Mesothelial cell of epicardium (in vitro differentiated cells): ENCODE data around the gene PLAAT3. TPM values are rescaled to one million over a fixed set of nuclear protein-coding genes. Genes with fewer than 3 reads are reported as not detected.
"Not testable (repeated sequence)": the region's sequence is repeated elsewhere in the genome, so short reads cannot be mapped to it uniquely, and the experiment has no call there.

Experiments
- DNase-seq, 2 experiments: peaks; one replicate each; pipeline ENCODE4 v3.0.0; 2021; ENCODE audit warnings: low spot score in 2 of 2; ENCODE audit not compliant: unreplicated experiment in 2 of 2
- H3K27ac Mint-ChIP-seq: 2 replicates; pipeline ENCODE4 v1.8.0; 2021; ENCODE audit warnings: mixed read lengths
- H3K27me3 Mint-ChIP-seq: 2 replicates; pipeline ENCODE4 v1.8.0; 2021; ENCODE audit warnings: low read depth, mixed read lengths
- H3K36me3 Mint-ChIP-seq: 2 replicates; pipeline ENCODE4 v1.8.0; 2021; ENCODE audit warnings: mixed read lengths
- H3K4me1 Mint-ChIP-seq: 2 replicates; pipeline ENCODE4 v1.8.0; 2021; ENCODE audit warnings: mixed read lengths
- H3K4me3 Mint-ChIP-seq: 2 replicates; pipeline ENCODE4 v1.8.0; 2021; ENCODE audit warnings: mild to moderate bottlenecking, moderate library complexity, mixed read lengths
- H3K9me3 Mint-ChIP-seq: 2 replicates; pipeline ENCODE4 v1.8.0; 2021; ENCODE audit warnings: mixed read lengths
- CTCF ChIP-seq: fragments of 200-600 bp; sonication (generic); IDR thresholded peaks from one replicate; pipeline ENCODE4 v1.5.0; 2021; ENCODE audit warnings: antibody characterized with exemption; ENCODE audit not compliant: unreplicated experiment
- total RNA-seq: library from RNA; stranded (reverse); gene quantifications from 3 replicates; pipeline ENCODE4 v1.2.1, GENCODE V29; 2021

The PLAAT3 gene
- total RNA-seq, 1 donor from 2014 or later, result 1.5 TPM

GRCh38 chr11:63608353-63609345 lies 5.6 kb downstream of the PLAAT3 start:
- Mint-ChIP-seq H3K27me3 (peaks cover 9% of the 10 kb centered on the region), H3K4me3 (no peak overlapping the region), H3K9me3 (no peaks in the 10 kb centered on the region), H3K27ac (no peak overlapping the region), H3K4me1 (peaks cover 26% of the 10 kb centered on the region), H3K36me3 (no peaks in the 10 kb centered on the region)
- DNase-seq, result no peak
- no peak for TF ChIP-seq CTCF

- Mint-ChIP-seq H3K4me3 (no peak overlapping the region), H3K9me3 (no peaks in the 10 kb centered on the region), H3K4me1 (peaks cover 2% of the 10 kb centered on the region), H3K36me3 (no peaks in the 10 kb centered on the region), H3K27me3 (no peaks in the 10 kb centered on the region), H3K27ac (no peak overlapping the region)
- TF ChIP-seq CTCF, result no peak
- DNase-seq, result no peak
Measured at GRCh38 chr11:63603180-63603518, 11.1 kb downstream of the PLAAT3 start.

GRCh38 chr11:63602290-63603179 lies 11.7 kb downstream of the PLAAT3 start:
- not testable (repeated sequence) for H3K9me3 Mint-ChIP-seq, H3K4me3 Mint-ChIP-seq, H3K4me1 Mint-ChIP-seq, DNase-seq, H3K27me3 Mint-ChIP-seq, H3K36me3 Mint-ChIP-seq
- H3K27ac Mint-ChIP-seq, result peak overlapping the region; percentile 15

- Mint-ChIP-seq H3K27ac (no peak overlapping the region), H3K36me3 (no peaks in the 10 kb centered on the region), H3K9me3 (no peaks in the 10 kb centered on the region), H3K4me3 (no peak overlapping the region), H3K27me3 (no peaks in the 10 kb centered on the region), H3K4me1 (no peaks in the 10 kb centered on the region)
- no peak for TF ChIP-seq CTCF
- DNase-seq, result no peak
Measured at GRCh38 chr11:63599211-63600122, 14.8 kb downstream of the PLAAT3 start.

GRCh38 chr11:63598556-63598955 lies 15.7 kb downstream of the PLAAT3 start:
- no peak for TF ChIP-seq CTCF
- Mint-ChIP-seq H3K27ac (no peak overlapping the region), H3K9me3 (no peaks in the 10 kb centered on the region), H3K4me3 (no peak overlapping the region), H3K27me3 (no peaks in the 10 kb centered on the region), H3K36me3 (no peaks in the 10 kb centered on the region), H3K4me1 (no peaks in the 10 kb centered on the region)
- no peak for DNase-seq
